AG04449 (cell line): ENCODE measurements around the gene VTI1B.

ENCODE experiments used
- CTCF ChIA-PET: fragments of 350-600 bp; formaldehyde crosslinking; extraction: SDS; loops from one replicate; lab custom pipeline; 2021; ENCODE audit warnings: antibody characterized with exemption; lab: Yijun Ruan, JAX
- POLR2A ChIA-PET: fragments of 400-600, 350-600 bp; formaldehyde crosslinking; extraction: SDS; loops from one replicate; lab custom pipeline; 2020; ENCODE audit warnings: antibody characterized with exemption, inconsistent platforms; lab: Yijun Ruan, JAX
- DNase-seq: peaks from one replicate; pipeline ENCODE4 v3.0.0-alpha.2; 2010; ENCODE audit warnings: low read depth, low spot score
- H3K4me3 ChIP-seq: 2 replicates; pipeline ENCODE4 v1.5.1; 2011; ENCODE audit warnings: low read depth, mild to moderate bottlenecking, control low read depth, low read length
- CTCF ChIP-seq: IDR thresholded peaks from one replicate; pipeline ENCODE4 v1.5.1; 2011; ENCODE audit warnings: mild to moderate bottlenecking, moderate library complexity, low read length, control low read depth, inconsistent platforms; ENCODE audit not compliant: insufficient read depth; ENCODE audit errors: missing control alignments

The VTI1B gene

DNA sequence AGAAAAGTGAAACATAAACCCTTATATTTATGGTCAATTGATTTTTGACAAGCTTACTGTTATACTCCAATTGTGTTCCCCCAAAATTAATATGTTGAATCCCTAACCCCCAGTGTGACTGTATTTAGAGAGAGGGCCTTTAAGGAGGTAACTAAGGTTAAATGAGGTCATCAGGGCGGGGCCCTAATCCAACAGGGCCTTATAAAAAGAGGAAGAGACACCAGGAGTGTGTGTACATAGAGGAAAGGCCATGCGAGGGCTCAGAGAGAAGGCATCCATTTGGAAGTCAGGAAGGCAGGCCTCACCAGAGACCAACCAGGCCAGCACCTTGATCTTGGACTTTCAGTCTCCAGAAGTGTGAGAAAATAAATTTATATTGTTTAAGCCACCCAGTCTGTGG lies 6.5 kb upstream of the VTI1B start:
- DNase-seq: no peak
- ChIA-PET POLR2A (no interaction called here), CTCF (interaction anchor here (1.0 to 2.0 kb wide), 4 partner anchors 14 to 253 kb away, joined by 3 to 5 read pairs (median 4); no protein-coding TSS in a partner anchor)
- TF ChIP-seq CTCF: no peak
- no peak overlapping the region for H3K4me3 ChIP-seq

DNA sequence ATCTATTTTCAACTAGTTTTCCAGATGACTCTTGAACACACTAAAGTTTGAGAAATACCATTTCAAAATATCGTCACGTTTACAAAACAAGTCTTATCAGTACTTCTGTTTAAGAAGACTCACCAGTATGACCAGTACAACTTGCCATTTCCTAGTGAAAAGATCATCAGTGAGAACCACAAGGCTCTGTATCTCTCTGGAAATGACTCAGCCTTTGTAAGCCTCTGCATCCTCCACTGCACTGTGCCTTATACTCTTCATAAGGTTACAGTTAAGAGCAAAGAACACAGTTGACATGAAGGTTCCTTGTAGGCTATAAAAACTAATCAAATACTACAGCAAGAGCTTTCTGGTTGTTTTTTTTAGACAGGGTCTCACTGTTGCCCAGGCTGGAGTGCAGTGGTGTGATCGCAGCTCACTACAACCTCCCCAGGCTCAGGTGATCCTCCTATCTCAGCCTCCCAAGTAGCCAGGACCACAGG lies 5.7 kb upstream of the VTI1B start:
- no peak overlapping the region for H3K4me3 ChIP-seq
- CTCF ChIA-PET: interaction anchor here (0.9 to 1.5 kb wide), 5 partner anchors 10 to 252 kb away, joined by 3 to 7 read pairs (median 3); no protein-coding TSS in a partner anchor
- DNase-seq: peak; percentile 71
- no peak for TF ChIP-seq CTCF
- POLR2A ChIA-PET: no interaction called here

GRCh38 chr14:67679006-67679405 lies 4.6 kb upstream of the VTI1B start:
- CTCF ChIA-PET: interaction anchor here (0.8 to 1.4 kb wide), 2 partner anchors 12 to 79 kb away, joined by 3 to 5 read pairs; partner anchors contain the start of gene PIGH
- TF ChIP-seq CTCF: no peak
- DNase-seq: no peak
- POLR2A ChIA-PET: no interaction called here
- H3K4me3 ChIP-seq: no peak overlapping the region

DNA sequence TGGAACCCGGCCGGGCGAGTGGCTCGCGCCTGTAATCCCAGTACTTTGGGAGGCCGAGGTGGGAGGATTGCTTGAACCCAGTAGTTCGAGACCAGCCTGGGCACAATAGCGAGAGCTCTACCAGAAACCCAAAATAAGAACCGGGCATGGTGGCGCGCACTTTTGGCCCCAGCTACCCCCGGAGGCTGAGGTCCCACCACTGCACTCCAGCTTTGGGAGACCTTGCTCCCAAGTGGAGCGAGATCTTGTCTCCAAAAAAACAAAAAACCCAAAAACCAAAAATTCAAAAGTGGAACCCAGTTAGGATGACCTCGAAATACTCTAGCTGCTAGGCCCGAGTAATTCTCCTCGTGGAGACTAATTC lies 769 bp upstream of the VTI1B start:
- DNase-seq: no peak
- POLR2A ChIA-PET: interaction anchor here (0.7 kb wide), 1 partner anchor 21 kb away, joined by 3 read pairs; the partner anchor contains the start of gene RDH11
- peak overlapping the region; percentile 78 for H3K4me3 ChIP-seq
- TF ChIP-seq CTCF: no peak
- CTCF ChIA-PET: interaction anchor here (0.6 to 12.4 kb wide), 7 partner anchors 16 to 90 kb away, joined by 3 to 109 read pairs (median 7); partner anchors contain the start of gene ARG2

- H3K4me3 ChIP-seq: peak overlapping the region; percentile 78
- DNase-seq: no peak
- ChIA-PET CTCF (interaction anchor here (0.8 to 16.3 kb wide), 17 partner anchors 9 to 90 kb away, joined by 3 to 269 read pairs (median 6); partner anchors contain the start of genes ARG2, PIGH, RDH11 and RDH12), POLR2A (interaction anchor here (1.2 to 1.4 kb wide), 3 partner anchors 30 to 288 kb away, joined by 4 to 5 read pairs (median 5); partner anchors contain the start of gene PIGH)
- TF ChIP-seq CTCF: peak; percentile 26
Observed at GRCh38 chr14:67674139-67674479, 323 bp downstream of the VTI1B start.

GRCh38 chr14:67673451-67673850 lies 981 bp downstream of the VTI1B start:
- CTCF ChIA-PET: interaction anchor here (0.8 to 16.3 kb wide), 17 partner anchors 10 to 102 kb away, joined by 3 to 269 read pairs (median 6); partner anchors contain the start of genes ARG2, PIGH, RDH11 and RDH12
- POLR2A ChIA-PET: interaction anchor here (1.0 to 1.4 kb wide), 4 partner anchors 22 to 287 kb away, joined by 3 to 5 read pairs (median 4); partner anchors contain the start of genes PIGH and RDH11
- no peak for TF ChIP-seq CTCF
- no peak for DNase-seq
- peak overlapping the region; percentile 78 for H3K4me3 ChIP-seq
